OCI-LY3 (cell line): Measurements from ENCODE around the gene UBAC1.

ENCODE experiments used
- CTCF ChIP-seq: fragments of 200-600, 300-600 bp; sonication (generic); IDR thresholded peaks from 2 replicates; pipeline ENCODE4 v1.5.1; 2014; ENCODE audit warnings: antibody characterized with exemption, low read length, low read depth
- EZH2phosphoT487 ChIP-seq: fragments of 200-600 bp; shearing (Covaris generic); IDR thresholded peaks from 2 replicates; pipeline ENCODE4 v1.6.1; 2018; ENCODE audit warnings: antibody characterized with exemption, mixed run types, low read depth

GRCh38 chr9:135960411-135961276, 529 bp downstream of the UBAC1 start:
- no peak for TF ChIP-seq CTCF
- TF ChIP-seq EZH2phosphoT487, result no peak
